AG04450 (cell line): ENCODE data around the gene C6orf58. TPM values are rescaled to one million over a fixed set of nuclear protein-coding genes. Genes with fewer than 3 reads are reported as not detected.

ENCODE experiments used
- CTCF ChIA-PET: fragments of 300-600, 350-600 bp; formaldehyde crosslinking; extraction: SDS; loops from one replicate; lab custom pipeline; 2022; ENCODE audit warnings: antibody characterized with exemption, inconsistent platforms; lab: Charles Lee
- POLR2A ChIA-PET: fragments of 350-600 bp; formaldehyde crosslinking; extraction: SDS; loops from one replicate; lab custom pipeline; 2021; ENCODE audit warnings: antibody characterized with exemption, inconsistent platforms; lab: Yijun Ruan, JAX
- DNase-seq: peaks from one replicate; pipeline ENCODE4 v3.0.0-alpha.2; 2011; ENCODE audit warnings: low read depth, low spot score
- H3K27ac ChIP-seq: one replicate; pipeline ENCODE4 v1.5.1; 2012; ENCODE audit warnings: low read depth, low read length, control low read depth
- H3K27me3 ChIP-seq: one replicate; pipeline ENCODE4 v1.6.0; 2012; ENCODE audit warnings: low read length; ENCODE audit not compliant: control insufficient read depth, insufficient read depth
- H3K4me3 ChIP-seq: 2 replicates; pipeline ENCODE4 v1.5.1; 2011; ENCODE audit warnings: mild to moderate bottlenecking, low read depth, low read length, control low read depth
- H3K9me3 ChIP-seq: 2 replicates; pipeline ENCODE4 v1.5.1; 2012; ENCODE audit warnings: low read length; ENCODE audit not compliant: control insufficient read depth, insufficient read depth
- CTCF ChIP-seq: IDR thresholded peaks from 2 replicates; pipeline ENCODE4 v1.5.1; 2011; ENCODE audit warnings: low read depth, low read length, control low read depth, inconsistent platforms
- polyA minus RNA-seq: library from RNA; depleted of rRNA, polyadenylated mRNA; stranded (reverse); fragments of >200 nt; gene quantifications from 2 replicates; pipeline ENCODE4 v1.2.3, GENCODE V29; 2011; rRNA and poly(A)+ RNA removed
- polyA plus RNA-seq: library from polyadenylated mRNA; depleted of rRNA; stranded (reverse); fragments of >200 nt; gene quantifications from 2 replicates; pipeline ENCODE4 v1.2.3, GENCODE V29; 2011; rRNA removed

C6orf58 gene
- polyA plus RNA-seq (0.12 TPM in 1 of 2 replicates, not detected in the other), polyA minus RNA-seq (not detected in 2 replicates)

- no peak for TF ChIP-seq CTCF
- DNase-seq: no peak
- H3K4me3 ChIP-seq: no peak within 1 kb of the TSS
- ChIA-PET POLR2A (no interaction called here), CTCF (no interaction called here)
- no peaks in the 10 kb centered on the region for H3K27me3 ChIP-seq
- H3K27ac ChIP-seq: no peak within 1 kb of the TSS
- H3K9me3 ChIP-seq: no peaks in the 10 kb centered on the region
These were observed at the start of gene C6orf58 for GRCh38 chr6:127576874-127577273. C6orf58 (plus strand) TSS chr6:127577174; CDS start chr6:127577186, 12 bp downstream.

DNA sequence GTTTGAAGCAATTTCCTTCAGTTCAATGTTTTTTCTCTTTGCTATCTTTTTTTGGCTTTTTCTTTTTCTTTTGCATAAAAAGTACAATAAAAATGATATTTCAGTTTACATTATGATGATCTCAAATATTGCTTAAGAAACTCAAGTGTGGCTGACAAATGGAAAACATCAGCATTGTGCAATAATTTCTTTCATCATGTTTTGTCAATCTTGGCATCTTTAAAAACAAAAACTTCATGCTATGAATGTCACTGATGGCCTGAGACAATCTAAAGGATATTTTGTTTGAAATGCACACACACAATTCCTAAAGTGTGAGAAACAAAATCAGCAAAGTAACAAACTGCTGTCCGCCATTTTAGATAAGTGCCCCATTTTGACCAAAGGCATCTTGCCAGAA lies 44.0 kb upstream of the C6orf58 start:
- no peaks in the 10 kb centered on the region for H3K9me3 ChIP-seq
- H3K4me3 ChIP-seq: no peak overlapping the region
- no peak for TF ChIP-seq CTCF
- no peaks in the 10 kb centered on the region for H3K27me3 ChIP-seq
- H3K27ac ChIP-seq: no peak overlapping the region
- CTCF ChIA-PET: no interaction called here
- POLR2A ChIA-PET: no interaction called here
- DNase-seq: no peak

DNA sequence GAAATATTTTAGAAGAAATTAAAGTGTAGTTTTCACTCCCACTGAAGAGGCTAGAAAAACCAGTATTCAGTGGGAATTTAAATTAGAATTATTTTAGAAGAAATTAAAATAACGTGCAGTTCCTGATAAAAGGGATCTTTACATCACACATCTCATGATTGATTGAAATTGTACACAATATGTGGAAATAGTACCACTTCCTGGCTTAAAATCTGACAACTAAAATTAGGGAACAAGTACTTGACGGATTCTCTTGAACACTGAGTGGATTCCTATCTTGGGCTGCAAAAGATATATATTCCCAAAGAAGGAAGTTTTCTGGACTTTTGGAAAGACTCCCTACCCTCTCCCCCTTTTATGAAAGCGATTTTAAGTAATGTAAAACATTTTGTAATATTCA lies 43.2 kb upstream of the C6orf58 start:
- POLR2A ChIA-PET: no interaction called here
- no peak for TF ChIP-seq CTCF
- no peak for DNase-seq
- CTCF ChIA-PET: interaction anchor here (2.4 kb wide), 1 partner anchor 17 kb away, joined by 8 read pairs; no protein-coding TSS in a partner anchor
- no peaks in the 10 kb centered on the region for H3K9me3 ChIP-seq
- H3K27me3 ChIP-seq: no peaks in the 10 kb centered on the region
- H3K27ac ChIP-seq: no peak overlapping the region
- no peak overlapping the region for H3K4me3 ChIP-seq

DNA sequence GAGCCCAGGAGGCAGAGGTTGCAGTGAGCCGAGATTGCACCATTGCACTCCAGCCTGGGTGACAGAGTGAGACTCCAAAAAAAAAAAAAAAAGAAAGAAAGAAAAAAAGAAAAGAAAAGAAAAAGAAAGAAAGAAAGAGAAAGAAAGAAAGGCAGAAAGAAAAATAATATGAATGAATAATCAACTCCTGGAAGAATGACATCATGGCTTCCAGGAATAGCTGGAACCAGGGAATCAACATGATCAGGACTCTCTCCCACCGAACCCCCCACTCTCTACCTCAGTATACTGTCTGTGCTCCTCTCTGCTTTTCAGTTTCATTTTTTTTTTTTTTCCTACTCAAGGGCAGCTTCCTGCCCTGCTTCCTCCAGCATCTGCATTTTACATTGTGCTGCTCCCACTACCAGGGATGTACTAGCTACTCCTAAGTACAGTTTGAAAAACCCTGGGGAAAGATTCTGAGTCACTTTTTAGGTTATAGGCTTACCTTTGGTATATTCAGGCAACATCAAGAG lies 38.2 kb upstream of the C6orf58 start:
- CTCF ChIA-PET: interaction anchor here (0.6 to 5.8 kb wide), 31 partner anchors 9 to 1396 kb away, joined by 3 to 75 read pairs (median 5); partner anchors contain the start of genes MTCL3 and RNF146
- TF ChIP-seq CTCF: no peak
- POLR2A ChIA-PET: interaction anchor here (1.0 kb wide), 1 partner anchor 24 kb away, joined by 6 read pairs; no protein-coding TSS in a partner anchor
- Histone ChIP-seq H3K9me3 (no peaks in the 10 kb centered on the region), H3K27ac (no peak overlapping the region), H3K4me3 (no peak overlapping the region), H3K27me3 (peaks cover 3% of the 10 kb centered on the region)
- no peak for DNase-seq

- ChIA-PET CTCF (interaction anchor here (0.6 to 5.8 kb wide), 30 partner anchors 8 to 1397 kb away, joined by 3 to 75 read pairs (median 5); partner anchors contain the start of genes MTCL3 and RNF146), POLR2A (interaction anchor here (1.0 kb wide), 1 partner anchor 24 kb away, joined by 6 read pairs; no protein-coding TSS in a partner anchor)
- no peaks in the 10 kb centered on the region for H3K9me3 ChIP-seq
- TF ChIP-seq CTCF: peak; percentile 47
- peaks cover 3% of the 10 kb centered on the region for H3K27me3 ChIP-seq
- no peak for DNase-seq
- H3K4me3 ChIP-seq: no peak overlapping the region
- no peak overlapping the region for H3K27ac ChIP-seq
These were observed 37.7 kb upstream of the C6orf58 start for GRCh38 chr6:127539272-127539671.
